Adrenal gland (tissue), 12 donors: Measurements from ENCODE around the gene UCN. TPM values are rescaled to one million over a fixed set of nuclear protein-coding genes. Genes with fewer than 3 reads are reported as not detected.

ENCODE experiments used
- polyA plus RNA-seq, 3 donors: library from polyadenylated mRNA; stranded (reverse); fragments of 200-250 nt in 2 of 3; fragments of 350-450 nt in 1 of 3; fragmentation: Illumina TruSeq in 1 of 3; extraction: RNeasy Lipid Tissue Mini Kit (QIAGEN cat#74804) in 1 of 3; gene quantifications; one replicate each; pipeline ENCODE4 v1.2.3, GENCODE V29; 2013 to 2014
- total RNA-seq, 9 donors: library from RNA; depleted of rRNA in 4 of 9; stranded (reverse); fragments of >200 nt in 4 of 9; fragments of 120-200 nt in 1 of 9; fragmentation: NEBNext Ultra II Directional in 1 of 9; extraction: Animal tissue kit (Norgen Biotek cat#: 25700) in 1 of 9; gene quantifications; one replicate each; pipeline versions ENCODE4 v1.1.0 to v1.2.4, GENCODE V29; 2013 to 2023
- donor health status: healthy with polysubstance abuse.
- donor health status: Bipolar disorder and iron deficiency.
- donor health status: DM: yes; HTN: yes; CAD: no.
- donor health status: DM: no; HTN: no; CAD: no.
- donor health status: DM: no; HTN: no; CAD: no.
- donor health status: DM: yes; HTN: yes; CAD: no.

UCN gene
- total and polyA plus RNA-seq, 12 donors: 0.42 to 14.9 (median 4.0) TPM

Other genes starting within 250 kb of the UCN start
- 100 to 1,000 TPM; 174 to 617 (median 397) TPM for gene OST4, start 236.8 kb downstream of the UCN start, total RNA-seq
- gene OST4, start 236.8 kb downstream of the UCN start, polyA plus RNA-seq: 100 to 1,000 TPM; 387 to 602 (median 531) TPM
- gene EMILIN1, start 229.8 kb downstream of the UCN start, total RNA-seq: 100 to 1,000 TPM in 5 of 9 donors, 10 to 100 TPM in 4; 17.7 to 243 (median 115) TPM
- gene EMILIN1, start 229.8 kb downstream of the UCN start, polyA plus RNA-seq: 100 to 1,000 TPM in 1 of 3 donors, 10 to 100 TPM in 1, 1 to 10 TPM in 1; 4.2 to 168 (median 84.4) TPM
- 10 to 100 TPM in 4 of 9 donors, 1 to 10 TPM in 5; 4.0 to 14.4 (median 9.0) TPM for gene KHK, start 221.7 kb downstream of the UCN start, total RNA-seq
- 1 to 10 TPM; 3.3 to 6.7 (median 4.9) TPM for gene KHK, start 221.7 kb downstream of the UCN start, polyA plus RNA-seq
- 1 to 10 TPM in 4 of 9 donors, under 1 TPM in 4, not detected in 1; 0.52 to 4.7 (median 1.0) TPM for gene CGREF1, start 189.3 kb downstream of the UCN start, total RNA-seq
- 1 to 10 TPM; 1.8 to 2.0 (median 2.0) TPM for gene CGREF1, start 189.3 kb downstream of the UCN start, polyA plus RNA-seq
- 1 to 10 TPM in 6 of 9 donors, under 1 TPM in 2, not detected in 1; 0.61 to 3.3 (median 1.5) TPM for gene ABHD1, start 184.6 kb downstream of the UCN start, total RNA-seq
- 1 to 10 TPM in 2 of 3 donors, under 1 TPM in 1; 0.90 to 6.0 (median 4.4) TPM for gene ABHD1, start 184.6 kb downstream of the UCN start, polyA plus RNA-seq
- gene PREB, start 173.8 kb downstream of the UCN start, total RNA-seq: 10 to 100 TPM; 47.0 to 91.5 (median 64.6) TPM
- 10 to 100 TPM; 44.1 to 68.5 (median 67.8) TPM for gene PREB, start 173.8 kb downstream of the UCN start, polyA plus RNA-seq
- gene PRR30, start 169.0 kb downstream of the UCN start, total RNA-seq: not detected
- gene PRR30, start 169.0 kb downstream of the UCN start, polyA plus RNA-seq: not detected
- under 1 TPM in 7 of 9 donors, not detected in 2; under 0.01 to 0.35 (median 0.08) TPM for gene TCF23, start 159.4 kb downstream of the UCN start, total RNA-seq
- gene TCF23, start 159.4 kb downstream of the UCN start, polyA plus RNA-seq: under 1 TPM in 2 of 3 donors, not detected in 1; 0.03 to 0.24 TPM
- 100 to 1,000 TPM; 124 to 292 (median 155) TPM for gene ATRAID, start 96.4 kb downstream of the UCN start, total RNA-seq
- gene ATRAID, start 96.4 kb downstream of the UCN start, polyA plus RNA-seq: 100 to 1,000 TPM; 139 to 228 (median 190) TPM
- gene SLC5A6, start 96.2 kb downstream of the UCN start, total RNA-seq: 10 to 100 TPM; 13.5 to 35.0 (median 18.5) TPM
- 10 to 100 TPM; 17.8 to 30.1 (median 18.1) TPM for gene SLC5A6, start 96.2 kb downstream of the UCN start, polyA plus RNA-seq
- gene CAD, start 91.1 kb downstream of the UCN start, total RNA-seq: 10 to 100 TPM; 13.1 to 70.5 (median 19.0) TPM
- 10 to 100 TPM in 2 of 3 donors, 1 to 10 TPM in 1; 8.9 to 25.8 (median 13.9) TPM for gene CAD, start 91.1 kb downstream of the UCN start, polyA plus RNA-seq
- 1 to 10 TPM in 8 of 9 donors, not detected in 1; 1.4 to 5.6 (median 3.1) TPM for gene SLC30A3, start 45.4 kb downstream of the UCN start, total RNA-seq
- gene SLC30A3, start 45.4 kb downstream of the UCN start, polyA plus RNA-seq: 1 to 10 TPM in 2 of 3 donors, under 1 TPM in 1; 0.27 to 1.5 (median 1.3) TPM
- gene DNAJC5G, start 33.0 kb downstream of the UCN start, total RNA-seq: 1 to 10 TPM in 3 of 9 donors, under 1 TPM in 3, not detected in 3; 0.14 to 2.0 (median 0.99) TPM
- 1 to 10 TPM in 1 of 3 donors, under 1 TPM in 1, not detected in 1; 0.88 to 2.9 TPM for gene DNAJC5G, start 33.0 kb downstream of the UCN start, polyA plus RNA-seq
- 10 to 100 TPM in 6 of 9 donors, 1 to 10 TPM in 3; 1.2 to 27.7 (median 12.7) TPM for gene TRIM54, start 26.0 kb downstream of the UCN start, total RNA-seq
- 10 to 100 TPM in 2 of 3 donors, 1 to 10 TPM in 1; 2.1 to 47.1 (median 21.1) TPM for gene TRIM54, start 26.0 kb downstream of the UCN start, polyA plus RNA-seq
- 100 to 1,000 TPM in 8 of 9 donors, 10 to 100 TPM in 1; 96.8 to 207 (median 146) TPM for gene MPV17, start 14.7 kb upstream of the UCN start, total RNA-seq
- gene MPV17, start 14.7 kb upstream of the UCN start, polyA plus RNA-seq: 100 to 1,000 TPM; 356 to 568 (median 360) TPM
- 10 to 100 TPM; 30.6 to 60.4 (median 47.2) TPM for gene GTF3C2, start 48.3 kb upstream of the UCN start, total RNA-seq
- gene GTF3C2, start 48.3 kb upstream of the UCN start, polyA plus RNA-seq: 10 to 100 TPM; 52.3 to 73.9 (median 60.9) TPM
- 10 to 100 TPM; 34.2 to 51.5 (median 43.2) TPM for gene EIF2B4, start 61.9 kb upstream of the UCN start, total RNA-seq
- gene EIF2B4, start 61.9 kb upstream of the UCN start, polyA plus RNA-seq: 100 to 1,000 TPM in 2 of 3 donors, 10 to 100 TPM in 1; 55.3 to 165 (median 131) TPM
- 100 to 1,000 TPM; 119 to 174 (median 130) TPM for gene SNX17, start 62.2 kb upstream of the UCN start, total RNA-seq
- 10 to 100 TPM; 66.8 to 89.0 (median 79.0) TPM for gene SNX17, start 62.2 kb upstream of the UCN start, polyA plus RNA-seq
- gene ZNF513, start 72.3 kb upstream of the UCN start, total RNA-seq: 10 to 100 TPM in 7 of 9 donors, 1 to 10 TPM in 2; 3.1 to 29.2 (median 15.6) TPM
- 10 to 100 TPM in 2 of 3 donors, 1 to 10 TPM in 1; 6.1 to 83.7 (median 72.5) TPM for gene ZNF513, start 72.3 kb upstream of the UCN start, polyA plus RNA-seq
- gene PPM1G, start 101.1 kb upstream of the UCN start, total RNA-seq: 10 to 100 TPM; 50.1 to 78.9 (median 60.6) TPM
- 100 to 1,000 TPM in 1 of 3 donors, 10 to 100 TPM in 2; 51.0 to 107 (median 54.7) TPM for gene PPM1G, start 101.1 kb upstream of the UCN start, polyA plus RNA-seq
- 100 to 1,000 TPM in 1 of 9 donors, 10 to 100 TPM in 8; 48.4 to 100 (median 75.4) TPM for gene NRBP1, start 120.2 kb upstream of the UCN start, total RNA-seq
- gene NRBP1, start 120.2 kb upstream of the UCN start, polyA plus RNA-seq: 100 to 1,000 TPM in 1 of 3 donors, 10 to 100 TPM in 2; 52.7 to 126 (median 58.1) TPM
- gene KRTCAP3, start 133.9 kb upstream of the UCN start, total RNA-seq: 1 to 10 TPM; 1.2 to 8.2 (median 4.2) TPM
- 1 to 10 TPM; 1.4 to 6.4 (median 5.4) TPM for gene KRTCAP3, start 133.9 kb upstream of the UCN start, polyA plus RNA-seq
- 10 to 100 TPM in 8 of 9 donors, 1 to 10 TPM in 1; 6.3 to 28.1 (median 15.7) TPM for gene IFT172, start 181.3 kb upstream of the UCN start, total RNA-seq
- gene IFT172, start 181.3 kb upstream of the UCN start, polyA plus RNA-seq: 100 to 1,000 TPM in 1 of 3 donors, 10 to 100 TPM in 1, 1 to 10 TPM in 1; 9.8 to 113 (median 75.6) TPM
- 100 to 1,000 TPM in 6 of 9 donors, 10 to 100 TPM in 3; 35.3 to 321 (median 115) TPM for gene FNDC4, start 186.8 kb upstream of the UCN start, total RNA-seq
- gene FNDC4, start 186.8 kb upstream of the UCN start, polyA plus RNA-seq: 100 to 1,000 TPM in 2 of 3 donors, 10 to 100 TPM in 1; 51.3 to 331 (median 101) TPM
- 10 to 100 TPM in 2 of 9 donors, 1 to 10 TPM in 6, under 1 TPM in 1; 0.24 to 24.0 (median 6.3) TPM for gene GCKR, start 188.4 kb upstream of the UCN start, total RNA-seq
- 10 to 100 TPM in 2 of 3 donors, 1 to 10 TPM in 1; 9.4 to 29.4 (median 17.3) TPM for gene GCKR, start 188.4 kb upstream of the UCN start, polyA plus RNA-seq